ENCODE results near the gene TBC1D16.

TBC1D16 gene

GRCh38 chr17:79918581-79919163 is 117.0 kb downstream of the TBC1D16 start:
- H3K36me3 ChIP-seq (ENCODE audit: control insufficient read depth, insufficient read depth, low read length): no peaks in the 10 kb centered on the region
- no peaks in the 10 kb centered on the region for H3K9me3 ChIP-seq (ENCODE audit: control insufficient read depth, insufficient read depth, low read depth, low read length)
- peaks cover 7% of the 10 kb centered on the region for H3K4me1 ChIP-seq (ENCODE audit: control insufficient read depth, insufficient read depth, low read length)
- H3K9ac ChIP-seq (ENCODE audit: low read length): no peak overlapping the region
- peaks cover 5% of the 10 kb centered on the region; the same call in 1 of the 2 replicates for H3K27me3 ChIP-seq (ENCODE audit: control insufficient read depth, insufficient read depth, low read length)
- H3K4me3 ChIP-seq (ENCODE audit: low read depth, low read length): no peak overlapping the region
- H3K27ac ChIP-seq (ENCODE audit: low read depth, low read length): no peak overlapping the region

GRCh38 chr17:79917902-79918484 is 117.7 kb downstream of the TBC1D16 start:
- peaks cover 5% of the 10 kb centered on the region; the same call in 1 of the 2 replicates for H3K27me3 ChIP-seq (ENCODE audit: control insufficient read depth, insufficient read depth, low read length)
- H3K9ac ChIP-seq (ENCODE audit: low read length): no peak overlapping the region
- no peak overlapping the region for H3K27ac ChIP-seq (ENCODE audit: low read depth, low read length)
- no peak overlapping the region for H3K4me3 ChIP-seq (ENCODE audit: low read depth, low read length)
- H3K4me1 ChIP-seq (ENCODE audit: control insufficient read depth, insufficient read depth, low read length): peaks cover 7% of the 10 kb centered on the region
- no peaks in the 10 kb centered on the region for H3K36me3 ChIP-seq (ENCODE audit: control insufficient read depth, insufficient read depth, low read length)
- H3K9me3 ChIP-seq (ENCODE audit: control insufficient read depth, insufficient read depth, low read depth, low read length): no peaks in the 10 kb centered on the region

GRCh38 chr17:79916991-79917901 is 118.4 kb downstream of the TBC1D16 start:
- Histone ChIP-seq H3K9me3 (ENCODE audit: control insufficient read depth, insufficient read depth, low read depth, low read length) (no peaks in the 10 kb centered on the region), H3K36me3 (ENCODE audit: control insufficient read depth, insufficient read depth, low read length) (no peaks in the 10 kb centered on the region), H3K27me3 (ENCODE audit: control insufficient read depth, insufficient read depth, low read length) (peaks cover 5% of the 10 kb centered on the region; the same call in 1 of the 2 replicates), H3K27ac (ENCODE audit: low read depth, low read length) (no peak overlapping the region), H3K4me1 (ENCODE audit: control insufficient read depth, insufficient read depth, low read length) (peaks cover 7% of the 10 kb centered on the region), H3K4me3 (ENCODE audit: low read depth, low read length) (no peak overlapping the region), H3K9ac (ENCODE audit: low read length) (no peak overlapping the region)

GRCh38 chr17:79916506-79916905 is 119.2 kb downstream of the TBC1D16 start:
- Histone ChIP-seq H3K36me3 (ENCODE audit: control insufficient read depth, insufficient read depth, low read length) (no peaks in the 10 kb centered on the region), H3K4me1 (ENCODE audit: control insufficient read depth, insufficient read depth, low read length) (peaks cover 7% of the 10 kb centered on the region), H3K9me3 (ENCODE audit: control insufficient read depth, insufficient read depth, low read depth, low read length) (no peaks in the 10 kb centered on the region), H3K4me3 (ENCODE audit: low read depth, low read length) (no peak overlapping the region), H3K27ac (ENCODE audit: low read depth, low read length) (no peak overlapping the region), H3K27me3 (ENCODE audit: control insufficient read depth, insufficient read depth, low read length) (peaks cover 5% of the 10 kb centered on the region; the same call in 1 of the 2 replicates), H3K9ac (ENCODE audit: low read length) (no peak overlapping the region)

- Histone ChIP-seq H3K4me3 (ENCODE audit: low read depth, low read length) (no peak overlapping the region), H3K27me3 (ENCODE audit: control insufficient read depth, insufficient read depth, low read length) (peaks cover 2% of the 10 kb centered on the region; the same call in 1 of the 2 replicates), H3K4me1 (ENCODE audit: control insufficient read depth, insufficient read depth, low read length) (peaks cover 7% of the 10 kb centered on the region), H3K9me3 (ENCODE audit: control insufficient read depth, insufficient read depth, low read depth, low read length) (no peaks in the 10 kb centered on the region), H3K36me3 (ENCODE audit: control insufficient read depth, insufficient read depth, low read length) (no peaks in the 10 kb centered on the region), H3K27ac (ENCODE audit: low read depth, low read length) (no peak overlapping the region), H3K9ac (ENCODE audit: low read length) (no peak overlapping the region)
Measured at GRCh38 chr17:79915850-79916430, 119.7 kb downstream of the TBC1D16 start.

- no peak overlapping the region for H3K27ac ChIP-seq (ENCODE audit: low read depth, low read length)
- H3K4me3 ChIP-seq (ENCODE audit: low read depth, low read length): no peak overlapping the region
- no peaks in the 10 kb centered on the region; the same call in 1 of the 2 replicates for H3K27me3 ChIP-seq (ENCODE audit: control insufficient read depth, insufficient read depth, low read length)
- no peaks in the 10 kb centered on the region for H3K9me3 ChIP-seq (ENCODE audit: control insufficient read depth, insufficient read depth, low read depth, low read length)
- no peak overlapping the region for H3K9ac ChIP-seq (ENCODE audit: low read length)
- no peaks in the 10 kb centered on the region for H3K36me3 ChIP-seq (ENCODE audit: control insufficient read depth, insufficient read depth, low read length)
- H3K4me1 ChIP-seq (ENCODE audit: control insufficient read depth, insufficient read depth, low read length): peaks cover 7% of the 10 kb centered on the region
Measured at GRCh38 chr17:79914813-79915740, 120.6 kb downstream of the TBC1D16 start.

- Histone ChIP-seq H3K4me3 (ENCODE audit: low read depth, low read length) (no peak overlapping the region), H3K9ac (ENCODE audit: low read length) (no peak overlapping the region), H3K9me3 (ENCODE audit: control insufficient read depth, insufficient read depth, low read depth, low read length) (no peaks in the 10 kb centered on the region), H3K4me1 (ENCODE audit: control insufficient read depth, insufficient read depth, low read length) (peaks cover 7% of the 10 kb centered on the region), H3K27me3 (ENCODE audit: control insufficient read depth, insufficient read depth, low read length) (no peaks in the 10 kb centered on the region; the same call in 1 of the 2 replicates), H3K27ac (ENCODE audit: low read depth, low read length) (no peak overlapping the region), H3K36me3 (ENCODE audit: control insufficient read depth, insufficient read depth, low read length) (no peaks in the 10 kb centered on the region)
Measured at GRCh38 chr17:79913896-79914812, 121.5 kb downstream of the TBC1D16 start.

- H3K27ac ChIP-seq (ENCODE audit: low read depth, low read length): no peak overlapping the region
- H3K27me3 ChIP-seq (ENCODE audit: control insufficient read depth, insufficient read depth, low read length): no peaks in the 10 kb centered on the region; the same call in 1 of the 2 replicates
- H3K9me3 ChIP-seq (ENCODE audit: control insufficient read depth, insufficient read depth, low read depth, low read length): no peaks in the 10 kb centered on the region
- no peak overlapping the region for H3K9ac ChIP-seq (ENCODE audit: low read length)
- peaks cover 7% of the 10 kb centered on the region for H3K4me1 ChIP-seq (ENCODE audit: control insufficient read depth, insufficient read depth, low read length)
- no peaks in the 10 kb centered on the region for H3K36me3 ChIP-seq (ENCODE audit: control insufficient read depth, insufficient read depth, low read length)
- no peak overlapping the region for H3K4me3 ChIP-seq (ENCODE audit: low read depth, low read length)
Measured at GRCh38 chr17:79913451-79913850, 122.2 kb downstream of the TBC1D16 start.

GRCh38 chr17:79912552-79913330 is 122.9 kb downstream of the TBC1D16 start:
- H3K27ac ChIP-seq (ENCODE audit: low read depth, low read length): no peak overlapping the region
- peaks cover 12% of the 10 kb centered on the region for H3K4me1 ChIP-seq (ENCODE audit: control insufficient read depth, insufficient read depth, low read length)
- H3K27me3 ChIP-seq (ENCODE audit: control insufficient read depth, insufficient read depth, low read length): no peaks in the 10 kb centered on the region; the same call in 1 of the 2 replicates
- H3K4me3 ChIP-seq (ENCODE audit: low read depth, low read length): no peak overlapping the region
- H3K36me3 ChIP-seq (ENCODE audit: control insufficient read depth, insufficient read depth, low read length): no peaks in the 10 kb centered on the region
- H3K9me3 ChIP-seq (ENCODE audit: control insufficient read depth, insufficient read depth, low read depth, low read length): no peaks in the 10 kb centered on the region
- no peak overlapping the region for H3K9ac ChIP-seq (ENCODE audit: low read length)
